Panc1 (cell line): ENCODE measurements around the gene C19orf44.

Experiments
- CTCF ChIP-seq: fragments of 450-650 bp; IDR thresholded peaks from 2 replicates; pipeline ENCODE4 v1.5.1; 2017; ENCODE audit warnings: mild to moderate bottlenecking
- POLR2AphosphoS5 ChIP-seq: IDR thresholded peaks from 2 replicates; pipeline ENCODE4 v1.6.1; 2012; ENCODE audit warnings: mild to moderate bottlenecking, low read depth, low read length, moderate library complexity
- REST ChIP-seq, 2 experiments: IDR thresholded peaks; 2 replicates each; pipeline ENCODE4 v1.6.1; 2011 to 2012; ENCODE audit warnings: low read depth in 2 of 2, control low read depth in 1 of 2, low read length in 1 of 2, mild to moderate bottlenecking in 1 of 2, moderate library complexity in 1 of 2; ENCODE audit not compliant: insufficient read depth in 1 of 2
- SIN3A ChIP-seq: IDR thresholded peaks from 2 replicates; pipeline ENCODE4 v1.6.1; 2012; ENCODE audit warnings: low read depth, mild to moderate bottlenecking, low read length, moderate library complexity, borderline replicate concordance; ENCODE audit not compliant: insufficient read depth
- TCF7L2 ChIP-seq: IDR thresholded peaks from 2 replicates; pipeline ENCODE4 v1.6.1; 2011; ENCODE audit warnings: mild to moderate bottlenecking, low read depth, low read length, inconsistent platforms

GRCh38 chr19:16519230-16519687, 23.1 kb downstream of the C19orf44 start:
- TF ChIP-seq CTCF: no peak
- TF ChIP-seq REST (IDR thresholded peaks at IDR 0.05; ENCODE audit: insufficient read depth in 1 of 2, low read depth in 2 of 2, low read length in 1 of 2): no peak
- no peak for TF ChIP-seq POLR2AphosphoS5
- TF ChIP-seq SIN3A: no peak
- no peak for TF ChIP-seq TCF7L2
